Measurements from ENCODE around the gene SLC7A6. TPM values are rescaled to one million over a fixed set of nuclear protein-coding genes. Genes with fewer than 3 reads are reported as not detected.

The SLC7A6 gene
- polyA plus RNA-seq, 2 of the 4 experiments (the other 2 are of a cell fraction): 31.1 to 32.9 TPM

DNA sequence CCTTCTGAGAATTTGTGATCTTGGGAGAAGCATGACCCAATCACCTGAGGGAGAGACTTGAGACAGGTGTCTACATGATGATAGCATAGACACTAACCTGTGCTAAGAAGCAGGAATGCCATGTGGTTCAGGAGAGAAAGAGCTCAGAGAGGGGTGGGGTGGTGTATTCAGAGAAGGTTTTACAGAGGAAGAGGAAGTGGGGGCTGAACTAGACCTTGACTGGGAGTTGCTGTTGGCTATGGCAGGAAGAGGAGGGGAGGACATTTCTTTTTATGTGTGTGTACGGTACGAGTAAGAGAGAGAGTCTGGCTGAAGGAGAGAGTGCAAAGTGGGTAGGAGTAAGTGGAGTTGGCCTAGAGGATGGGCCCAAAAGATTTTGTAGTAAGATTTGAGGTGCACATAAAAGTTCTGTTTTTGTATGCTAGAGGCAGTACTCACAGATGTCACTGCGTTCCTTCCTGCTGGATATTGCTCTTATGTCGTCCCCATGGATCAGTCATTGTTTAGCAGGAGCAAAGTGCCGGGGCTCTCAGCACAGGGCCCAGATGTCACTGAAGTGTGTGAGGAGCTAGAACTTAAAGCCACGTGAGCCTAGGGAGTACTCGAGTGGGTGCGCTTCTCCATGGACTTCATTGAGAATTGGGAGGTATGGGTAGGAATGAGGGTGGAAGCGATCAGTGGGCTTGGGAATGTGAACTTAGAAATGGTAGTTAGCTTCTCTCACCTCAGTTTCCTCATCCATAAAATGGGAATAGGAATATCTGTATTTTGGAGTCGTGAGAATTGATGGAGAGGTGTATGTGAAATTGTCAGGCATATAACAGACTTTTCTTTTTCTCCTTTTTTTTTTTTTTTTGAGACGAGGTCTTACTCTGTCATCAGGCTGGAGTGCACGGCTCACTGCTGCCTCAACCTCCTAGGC lies 22.1 kb downstream of the SLC7A6 start:
- TF ChIP-seq HOXA7 (CRISPR knock-in tag; IDR thresholded peaks at IDR 0.05): no peak
- TF ChIP-seq, protein P1, sequence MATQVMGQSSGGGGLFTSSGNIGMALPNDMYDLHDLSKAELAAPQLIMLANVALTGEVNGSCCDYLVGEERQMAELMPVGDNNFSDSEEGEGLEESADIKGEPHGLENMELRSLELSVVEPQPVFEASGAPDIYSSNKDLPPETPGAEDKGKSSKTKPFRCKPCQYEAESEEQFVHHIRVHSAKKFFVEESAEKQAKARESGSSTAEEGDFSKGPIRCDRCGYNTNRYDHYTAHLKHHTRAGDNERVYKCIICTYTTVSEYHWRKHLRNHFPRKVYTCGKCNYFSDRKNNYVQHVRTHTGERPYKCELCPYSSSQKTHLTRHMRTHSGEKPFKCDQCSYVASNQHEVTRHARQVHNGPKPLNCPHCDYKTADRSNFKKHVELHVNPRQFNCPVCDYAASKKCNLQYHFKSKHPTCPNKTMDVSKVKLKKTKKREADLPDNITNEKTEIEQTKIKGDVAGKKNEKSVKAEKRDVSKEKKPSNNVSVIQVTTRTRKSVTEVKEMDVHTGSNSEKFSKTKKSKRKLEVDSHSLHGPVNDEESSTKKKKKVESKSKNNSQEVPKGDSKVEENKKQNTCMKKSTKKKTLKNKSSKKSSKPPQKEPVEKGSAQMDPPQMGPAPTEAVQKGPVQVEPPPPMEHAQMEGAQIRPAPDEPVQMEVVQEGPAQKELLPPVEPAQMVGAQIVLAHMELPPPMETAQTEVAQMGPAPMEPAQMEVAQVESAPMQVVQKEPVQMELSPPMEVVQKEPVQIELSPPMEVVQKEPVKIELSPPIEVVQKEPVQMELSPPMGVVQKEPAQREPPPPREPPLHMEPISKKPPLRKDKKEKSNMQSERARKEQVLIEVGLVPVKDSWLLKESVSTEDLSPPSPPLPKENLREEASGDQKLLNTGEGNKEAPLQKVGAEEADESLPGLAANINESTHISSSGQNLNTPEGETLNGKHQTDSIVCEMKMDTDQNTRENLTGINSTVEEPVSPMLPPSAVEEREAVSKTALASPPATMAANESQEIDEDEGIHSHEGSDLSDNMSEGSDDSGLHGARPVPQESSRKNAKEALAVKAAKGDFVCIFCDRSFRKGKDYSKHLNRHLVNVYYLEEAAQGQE (IDR thresholded peaks at IDR 0.05): no peak
- TF ChIP-seq GATA3 (IDR thresholded peaks at IDR 0.05; ENCODE audit: borderline replicate concordance): no peak
- no peak for TF ChIP-seq ZC3H11A (IDR thresholded peaks at IDR 0.05)
- TF ChIP-seq HDAC2 (IDR thresholded peaks at IDR 0.05): no peak
- TF ChIP-seq HEYL (CRISPR knock-in tag; IDR thresholded peaks at IDR 0.05): no peak
- TF ChIP-seq MAFK (IDR thresholded peaks at IDR 0.05; ENCODE audit: partially characterized antibody): no peak
- TF ChIP-seq TP53 (CRISPR knock-in tag; IDR thresholded peaks at IDR 0.05): no peak
- TF ChIP-seq NPAS2 (CRISPR knock-in tag; IDR thresholded peaks at IDR 0.05; ENCODE audit: borderline replicate concordance): no peak
- H3K9me3 ChIP-seq: no peaks in the 10 kb centered on the region
- no peak for FAIRE-seq
- H3K4me2 ChIP-seq: no peak overlapping the region
- POLR2A ChIA-PET: interaction anchor here (0.7 to 0.9 kb wide), 3 partner anchors 23 to 49 kb away, joined by 4 to 6 read pairs (median 5); partner anchors contain the start of genes PRMT7 and SLC7A6OS
- peaks cover 15% of the 10 kb centered on the region for H3K4me1 ChIP-seq
- no peak overlapping the region for H3K27ac ChIP-seq
- DNase-seq (ENCODE audit: low read depth in 1 of 2, low spot score in 1 of 2): no peak
- no peak for ATAC-seq
- no peak overlapping the region for H3K4me3 ChIP-seq
- CTCF ChIA-PET: interaction anchor here (0.6 to 5.9 kb wide), 5 partner anchors 15 to 1841 kb away, joined by 3 to 35 read pairs (median 4); partner anchors contain the start of gene SLC7A6
- 96% methylated on average over 12 of the region's 12 CpGs for WGBS (ENCODE audit: missing lambda C conversion rate)

DNA sequence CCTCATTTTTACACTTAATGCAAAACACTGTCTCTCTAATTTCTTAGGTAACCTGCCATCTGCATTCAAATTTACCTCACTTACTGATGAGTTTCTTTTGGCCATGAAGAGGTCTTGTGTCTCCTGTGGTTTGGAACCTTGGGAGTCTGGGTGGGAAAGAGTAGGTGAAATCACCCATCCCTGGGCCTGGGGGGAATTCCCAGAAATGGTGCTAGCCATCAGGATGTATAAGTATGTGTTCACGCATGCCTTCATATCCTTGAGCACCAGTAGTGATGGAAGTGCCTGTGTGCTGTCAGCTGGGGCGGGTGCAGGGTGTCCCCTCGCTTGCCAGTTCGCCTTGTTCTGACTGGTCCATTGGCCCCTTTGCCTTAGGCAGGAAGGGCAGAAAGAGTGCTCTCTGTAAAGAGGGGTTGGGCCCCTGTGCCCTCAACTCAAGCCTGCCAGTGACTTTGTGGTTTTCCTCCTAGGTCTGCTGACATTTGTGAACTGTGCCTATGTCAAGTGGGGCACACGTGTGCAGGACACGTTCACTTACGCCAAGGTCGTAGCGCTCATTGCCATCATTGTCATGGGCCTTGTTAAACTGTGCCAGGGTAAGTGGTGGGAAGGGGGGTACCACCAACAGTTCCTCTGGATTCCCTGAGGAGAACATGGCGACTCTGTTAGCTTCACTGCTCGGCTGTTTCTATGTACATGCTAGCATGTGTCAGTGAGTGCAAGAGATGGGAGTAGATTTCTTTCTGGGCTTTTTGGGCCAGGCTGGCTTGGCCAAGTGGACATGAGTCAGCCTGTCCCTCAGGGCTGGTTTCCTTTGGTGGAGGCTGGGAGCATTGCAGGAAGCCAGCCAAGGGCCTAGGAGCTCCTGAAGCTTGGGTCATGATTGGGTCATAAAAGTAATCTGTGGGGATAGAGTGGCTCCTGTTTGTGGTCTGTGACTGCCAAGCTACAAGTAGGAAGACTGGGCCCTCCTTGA lies 23.2 kb downstream of the SLC7A6 start:
- CTCF ChIA-PET: interaction anchor here (0.9 to 5.9 kb wide), 4 partner anchors 10 to 26 kb away, joined by 3 to 35 read pairs (median 6); partner anchors contain the start of gene SLC7A6
- POLR2A ChIA-PET: interaction anchor here (0.9 to 1.3 kb wide), 2 partner anchors 23 to 24 kb away, joined by 5 to 7 read pairs; partner anchors contain the start of genes PRMT7, SLC7A6 and SLC7A6OS
- Histone ChIP-seq H3K27ac (peak overlapping the region in 1 of 2 experiments; percentile 3; a peak in 1 of 6 replicates), H3K9me3 (no peaks in the 10 kb centered on the region), H3K4me2 (no peak overlapping the region), H3K4me1 (peaks cover 15% of the 10 kb centered on the region), H3K4me3 (no peak overlapping the region)
- TF ChIP-seq ZNF302 (CRISPR knock-in tag; IDR thresholded peaks at IDR 0.05) (no peak), BHLHE40 (IDR thresholded peaks at IDR 0.05; ENCODE audit: low read depth, low read length) (no peak), MAZ (IDR thresholded peaks at IDR 0.05; ENCODE audit: borderline replicate concordance, low read depth, low read length) (no peak), ZFP36 (IDR thresholded peaks at IDR 0.05; ENCODE audit: borderline replicate concordance, partially characterized antibody) (no peak), NFE2L2 (conservative IDR thresholded peaks at IDR 0.05; ENCODE audit: low read length) (no peak), FOSL2 (IDR thresholded peaks at IDR 0.05) (no peak), FOSL2 (CRISPR knock-in tag; IDR thresholded peaks at IDR 0.05) (peak; percentile 12; the same call in 1 of the 2 replicates), HOXB5 (CRISPR knock-in tag; IDR thresholded peaks at IDR 0.05) (no peak)
- TF ChIP-seq, protein P1 (IDR thresholded peaks at IDR 0.05): no peak
- ATAC-seq (peak; percentile 40 to 54; a peak in 3 of 6 replicates), DNase-seq (ENCODE audit: low read depth in 1 of 2, low spot score in 1 of 2) (peak in 1 of 2 experiments; percentile 27), FAIRE-seq (no peak)
- 95% methylated on average over 11 of the region's 11 CpGs for WGBS (ENCODE audit: missing lambda C conversion rate)
